ENCODE results near the gene BRMS1. TPM values are rescaled to one million over a fixed set of nuclear protein-coding genes. Genes with fewer than 3 reads are reported as not detected.

Gene BRMS1
- total and polyA plus RNA-seq, 2 experiments from 2014 or later, result 59.1 to 61.7 TPM

DNA sequence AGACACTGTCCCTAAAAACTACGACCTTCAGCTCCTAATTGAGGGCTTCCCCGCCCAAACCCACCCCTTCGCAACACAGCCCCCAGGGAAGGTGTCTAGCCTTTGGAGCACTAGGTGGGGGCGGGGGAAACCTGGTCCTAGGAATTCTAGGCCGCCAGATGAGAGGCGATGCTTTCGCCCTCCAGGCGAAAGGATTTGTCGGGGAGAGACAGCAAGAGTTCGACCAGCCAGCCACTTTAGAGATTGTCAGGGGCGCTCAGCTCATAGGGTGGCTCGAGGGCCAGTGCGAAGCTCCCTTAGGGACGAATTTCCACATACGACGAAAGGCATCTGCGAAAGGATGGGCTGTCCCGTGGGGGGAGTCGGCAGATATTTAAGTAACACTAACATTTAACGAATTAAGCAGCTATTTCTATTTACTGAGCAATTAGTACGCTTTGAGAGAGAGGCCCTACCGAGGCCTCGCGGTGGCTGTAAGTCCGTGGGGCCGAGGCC, 33.4 kb downstream of the BRMS1 start:
- ATAC-seq, result peak; percentile 3
- peak; percentile 67 for DNase-seq (ENCODE audit: low spot score)
- peaks cover 2% of the 10 kb centered on the region; the same call in 1 of the 3 replicates for H3K36me3 Mint-ChIP-seq (ENCODE audit: low read depth)

More for the DNA sequence above, 33.4 kb downstream of the BRMS1 start:
- Mint-ChIP-seq H3K9me3 (no peaks in the 10 kb centered on the region), H3K4me3 (peak overlapping the region; percentile 81), H3K27ac (peak overlapping the region; percentile 97), H3K4me1 (peaks cover 25% of the 10 kb centered on the region), H3K27me3 (ENCODE audit: insufficient read depth, low read depth, poor library complexity) (peaks cover 10% of the 10 kb centered on the region)
- H3F3A ChIP-seq (replicated peaks; ENCODE audit: low read depth), result peaks cover 12% of the 10 kb centered on the region; the same call in 1 of the 2 replicates
- no peak overlapping the region for H3K27ac ChIP-seq (ENCODE audit: low read depth)
- H4K20me1 ChIP-seq (replicated peaks; ENCODE audit: insufficient read depth), result no peaks in the 10 kb centered on the region
- H3K36me3 ChIP-seq (ENCODE audit: insufficient read depth), result no peaks in the 10 kb centered on the region
- no peaks in the 10 kb centered on the region for H3K79me2 ChIP-seq (replicated peaks; ENCODE audit: insufficient read depth)
- TF ChIP-seq EZH2 (IDR thresholded peaks at IDR 0.05; ENCODE audit: low read depth, unreplicated experiment) (no peak), JUNB (IDR thresholded peaks at IDR 0.05; ENCODE audit: unreplicated experiment) (no peak), ZNF331 (CRISPR knock-in tag; IDR thresholded peaks at IDR 0.05; ENCODE audit: low read depth) (no peak), EZH2phosphoT487 (IDR thresholded peaks at IDR 0.05; ENCODE audit: unreplicated experiment) (no peak), CREB1 (CRISPR knock-in tag; IDR thresholded peaks at IDR 0.05; ENCODE audit: low read depth) (no peak), STAT1 (IDR thresholded peaks at IDR 0.05; ENCODE audit: unreplicated experiment) (no peak), ZNF114 (CRISPR knock-in tag; IDR thresholded peaks at IDR 0.05) (no peak), NANOG (IDR thresholded peaks at IDR 0.05; ENCODE audit: borderline replicate concordance) (no peak), POLR2AphosphoS5 (IDR thresholded peaks at IDR 0.05; ENCODE audit: low read depth) (no peak)
- TF ChIP-seq, protein P1, sequence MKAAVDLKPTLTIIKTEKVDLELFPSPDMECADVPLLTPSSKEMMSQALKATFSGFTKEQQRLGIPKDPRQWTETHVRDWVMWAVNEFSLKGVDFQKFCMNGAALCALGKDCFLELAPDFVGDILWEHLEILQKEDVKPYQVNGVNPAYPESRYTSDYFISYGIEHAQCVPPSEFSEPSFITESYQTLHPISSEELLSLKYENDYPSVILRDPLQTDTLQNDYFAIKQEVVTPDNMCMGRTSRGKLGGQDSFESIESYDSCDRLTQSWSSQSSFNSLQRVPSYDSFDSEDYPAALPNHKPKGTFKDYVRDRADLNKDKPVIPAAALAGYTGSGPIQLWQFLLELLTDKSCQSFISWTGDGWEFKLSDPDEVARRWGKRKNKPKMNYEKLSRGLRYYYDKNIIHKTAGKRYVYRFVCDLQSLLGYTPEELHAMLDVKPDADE (IDR thresholded peaks at IDR 0.05), result no peak
- TF ChIP-seq, protein P2, sequence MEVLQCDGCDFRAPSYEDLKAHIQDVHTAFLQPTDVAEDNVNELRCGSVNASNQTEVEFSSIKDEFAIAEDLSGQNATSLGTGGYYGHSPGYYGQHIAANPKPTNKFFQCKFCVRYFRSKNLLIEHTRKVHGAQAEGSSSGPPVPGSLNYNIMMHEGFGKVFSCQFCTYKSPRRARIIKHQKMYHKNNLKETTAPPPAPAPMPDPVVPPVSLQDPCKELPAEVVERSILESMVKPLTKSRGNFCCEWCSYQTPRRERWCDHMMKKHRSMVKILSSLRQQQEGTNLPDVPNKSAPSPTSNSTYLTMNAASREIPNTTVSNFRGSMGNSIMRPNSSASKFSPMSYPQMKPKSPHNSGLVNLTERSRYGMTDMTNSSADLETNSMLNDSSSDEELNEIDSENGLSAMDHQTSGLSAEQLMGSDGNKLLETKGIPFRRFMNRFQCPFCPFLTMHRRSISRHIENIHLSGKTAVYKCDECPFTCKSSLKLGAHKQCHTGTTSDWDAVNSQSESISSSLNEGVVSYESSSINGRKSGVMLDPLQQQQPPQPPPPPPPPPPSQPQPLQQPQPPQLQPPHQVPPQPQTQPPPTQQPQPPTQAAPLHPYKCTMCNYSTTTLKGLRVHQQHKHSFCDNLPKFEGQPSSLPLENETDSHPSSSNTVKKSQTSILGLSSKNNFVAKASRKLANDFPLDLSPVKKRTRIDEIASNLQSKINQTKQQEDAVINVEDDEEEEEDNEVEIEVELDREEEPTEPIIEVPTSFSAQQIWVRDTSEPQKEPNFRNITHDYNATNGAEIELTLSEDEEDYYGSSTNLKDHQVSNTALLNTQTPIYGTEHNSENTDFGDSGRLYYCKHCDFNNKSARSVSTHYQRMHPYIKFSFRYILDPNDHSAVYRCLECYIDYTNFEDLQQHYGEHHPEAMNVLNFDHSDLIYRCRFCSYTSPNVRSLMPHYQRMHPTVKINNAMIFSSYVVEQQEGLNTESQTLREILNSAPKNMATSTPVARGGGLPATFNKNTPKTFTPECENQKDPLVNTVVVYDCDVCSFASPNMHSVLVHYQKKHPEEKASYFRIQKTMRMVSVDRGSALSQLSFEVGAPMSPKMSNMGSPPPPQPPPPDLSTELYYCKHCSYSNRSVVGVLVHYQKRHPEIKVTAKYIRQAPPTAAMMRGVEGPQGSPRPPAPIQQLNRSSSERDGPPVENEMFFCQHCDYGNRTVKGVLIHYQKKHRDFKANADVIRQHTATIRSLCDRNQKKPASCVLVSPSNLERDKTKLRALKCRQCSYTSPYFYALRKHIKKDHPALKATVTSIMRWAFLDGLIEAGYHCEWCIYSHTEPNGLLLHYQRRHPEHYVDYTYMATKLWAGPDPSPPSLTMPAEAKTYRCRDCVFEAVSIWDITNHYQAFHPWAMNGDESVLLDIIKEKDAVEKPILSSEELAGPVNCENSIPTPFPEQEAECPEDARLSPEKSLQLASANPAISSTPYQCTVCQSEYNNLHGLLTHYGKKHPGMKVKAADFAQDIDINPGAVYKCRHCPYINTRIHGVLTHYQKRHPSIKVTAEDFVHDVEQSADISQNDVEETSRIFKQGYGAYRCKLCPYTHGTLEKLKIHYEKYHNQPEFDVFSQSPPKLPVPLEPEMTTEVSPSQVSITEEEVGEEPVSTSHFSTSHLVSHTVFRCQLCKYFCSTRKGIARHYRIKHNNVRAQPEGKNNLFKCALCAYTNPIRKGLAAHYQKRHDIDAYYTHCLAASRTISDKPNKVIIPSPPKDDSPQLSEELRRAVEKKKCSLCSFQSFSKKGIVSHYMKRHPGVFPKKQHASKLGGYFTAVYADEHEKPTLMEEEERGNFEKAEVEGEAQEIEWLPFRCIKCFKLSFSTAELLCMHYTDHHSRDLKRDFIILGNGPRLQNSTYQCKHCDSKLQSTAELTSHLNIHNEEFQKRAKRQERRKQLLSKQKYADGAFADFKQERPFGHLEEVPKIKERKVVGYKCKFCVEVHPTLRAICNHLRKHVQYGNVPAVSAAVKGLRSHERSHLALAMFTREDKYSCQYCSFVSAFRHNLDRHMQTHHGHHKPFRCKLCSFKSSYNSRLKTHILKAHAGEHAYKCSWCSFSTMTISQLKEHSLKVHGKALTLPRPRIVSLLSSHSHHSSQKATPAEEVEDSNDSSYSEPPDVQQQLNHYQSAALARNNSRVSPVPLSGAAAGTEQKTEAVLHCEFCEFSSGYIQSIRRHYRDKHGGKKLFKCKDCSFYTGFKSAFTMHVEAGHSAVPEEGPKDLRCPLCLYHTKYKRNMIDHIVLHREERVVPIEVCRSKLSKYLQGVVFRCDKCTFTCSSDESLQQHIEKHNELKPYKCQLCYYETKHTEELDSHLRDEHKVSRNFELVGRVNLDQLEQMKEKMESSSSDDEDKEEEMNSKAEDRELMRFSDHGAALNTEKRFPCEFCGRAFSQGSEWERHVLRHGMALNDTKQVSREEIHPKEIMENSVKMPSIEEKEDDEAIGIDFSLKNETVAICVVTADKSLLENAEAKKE (CRISPR knock-in tag; IDR thresholded peaks at IDR 0.05), result no peak
- TF ChIP-seq, protein P3, sequence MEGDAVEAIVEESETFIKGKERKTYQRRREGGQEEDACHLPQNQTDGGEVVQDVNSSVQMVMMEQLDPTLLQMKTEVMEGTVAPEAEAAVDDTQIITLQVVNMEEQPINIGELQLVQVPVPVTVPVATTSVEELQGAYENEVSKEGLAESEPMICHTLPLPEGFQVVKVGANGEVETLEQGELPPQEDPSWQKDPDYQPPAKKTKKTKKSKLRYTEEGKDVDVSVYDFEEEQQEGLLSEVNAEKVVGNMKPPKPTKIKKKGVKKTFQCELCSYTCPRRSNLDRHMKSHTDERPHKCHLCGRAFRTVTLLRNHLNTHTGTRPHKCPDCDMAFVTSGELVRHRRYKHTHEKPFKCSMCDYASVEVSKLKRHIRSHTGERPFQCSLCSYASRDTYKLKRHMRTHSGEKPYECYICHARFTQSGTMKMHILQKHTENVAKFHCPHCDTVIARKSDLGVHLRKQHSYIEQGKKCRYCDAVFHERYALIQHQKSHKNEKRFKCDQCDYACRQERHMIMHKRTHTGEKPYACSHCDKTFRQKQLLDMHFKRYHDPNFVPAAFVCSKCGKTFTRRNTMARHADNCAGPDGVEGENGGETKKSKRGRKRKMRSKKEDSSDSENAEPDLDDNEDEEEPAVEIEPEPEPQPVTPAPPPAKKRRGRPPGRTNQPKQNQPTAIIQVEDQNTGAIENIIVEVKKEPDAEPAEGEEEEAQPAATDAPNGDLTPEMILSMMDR (conservative IDR thresholded peaks at IDR 0.05; ENCODE audit: low read depth in 2 of 2), result no peak; a peak in 1 of 4 replicates
- TF ChIP-seq, protein P4, sequence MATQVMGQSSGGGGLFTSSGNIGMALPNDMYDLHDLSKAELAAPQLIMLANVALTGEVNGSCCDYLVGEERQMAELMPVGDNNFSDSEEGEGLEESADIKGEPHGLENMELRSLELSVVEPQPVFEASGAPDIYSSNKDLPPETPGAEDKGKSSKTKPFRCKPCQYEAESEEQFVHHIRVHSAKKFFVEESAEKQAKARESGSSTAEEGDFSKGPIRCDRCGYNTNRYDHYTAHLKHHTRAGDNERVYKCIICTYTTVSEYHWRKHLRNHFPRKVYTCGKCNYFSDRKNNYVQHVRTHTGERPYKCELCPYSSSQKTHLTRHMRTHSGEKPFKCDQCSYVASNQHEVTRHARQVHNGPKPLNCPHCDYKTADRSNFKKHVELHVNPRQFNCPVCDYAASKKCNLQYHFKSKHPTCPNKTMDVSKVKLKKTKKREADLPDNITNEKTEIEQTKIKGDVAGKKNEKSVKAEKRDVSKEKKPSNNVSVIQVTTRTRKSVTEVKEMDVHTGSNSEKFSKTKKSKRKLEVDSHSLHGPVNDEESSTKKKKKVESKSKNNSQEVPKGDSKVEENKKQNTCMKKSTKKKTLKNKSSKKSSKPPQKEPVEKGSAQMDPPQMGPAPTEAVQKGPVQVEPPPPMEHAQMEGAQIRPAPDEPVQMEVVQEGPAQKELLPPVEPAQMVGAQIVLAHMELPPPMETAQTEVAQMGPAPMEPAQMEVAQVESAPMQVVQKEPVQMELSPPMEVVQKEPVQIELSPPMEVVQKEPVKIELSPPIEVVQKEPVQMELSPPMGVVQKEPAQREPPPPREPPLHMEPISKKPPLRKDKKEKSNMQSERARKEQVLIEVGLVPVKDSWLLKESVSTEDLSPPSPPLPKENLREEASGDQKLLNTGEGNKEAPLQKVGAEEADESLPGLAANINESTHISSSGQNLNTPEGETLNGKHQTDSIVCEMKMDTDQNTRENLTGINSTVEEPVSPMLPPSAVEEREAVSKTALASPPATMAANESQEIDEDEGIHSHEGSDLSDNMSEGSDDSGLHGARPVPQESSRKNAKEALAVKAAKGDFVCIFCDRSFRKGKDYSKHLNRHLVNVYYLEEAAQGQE (IDR thresholded peaks at IDR 0.05; ENCODE audit: unreplicated experiment), result no peak
- peak overlapping the region; percentile 84 for H3K4me3 ChIP-seq
- H3K9me2 ChIP-seq (ENCODE audit: insufficient read depth), result no peaks in the 10 kb centered on the region
- H3K4me1 ChIP-seq (ENCODE audit: insufficient read depth), result peaks cover 17% of the 10 kb centered on the region
- peak overlapping the region; percentile 99 for H2AFZ ChIP-seq
- no peaks in the 10 kb centered on the region for H3K27me3 ChIP-seq (ENCODE audit: insufficient read depth)
- H3K4me2 ChIP-seq, result peak overlapping the region; percentile 90

All from GM23338 (cell line).